Left colon (tissue), 2 donors: Measurements from ENCODE around the gene PLD5. TPM values are rescaled to one million over a fixed set of nuclear protein-coding genes. Genes with fewer than 3 reads are reported as not detected.
"Not testable (repeated sequence)": the region's sequence is repeated elsewhere in the genome, so short reads cannot be mapped to it uniquely, and the experiment has no call there.

Source experiments
- ATAC-seq: fragments of 200-7000 bp; cut with Tn5 transposase; one replicate; pipeline ENCODE4 v1.9.1; 2020; ENCODE audit warnings: mild to moderate bottlenecking, moderate library complexity
- DNase-seq, 2 donors: peaks; one replicate each; pipeline ENCODE4 v3.0.0-alpha.2; 2020
- intact Hi-C, 2 donors: fragments of 100-400 bp; cut with DNase I in 1 of 2; cut with micrococcal nuclease in 1 of 2; formaldehyde crosslinking; loops; one replicate each; pipeline versions ENCODE4 v1.11.2 to v1.14.0; 2022; cut with DNase I, micrococcal nuclease
- total RNA-seq, 2 donors: library from RNA; stranded (reverse); fragmentation: NEBNext Ultra II Directional; extraction: Animal tissue kit (Norgen Biotek cat#: 25700); gene quantifications; one replicate each; pipeline ENCODE4 v1.2.1, GENCODE V29; 2021
- donor health status: DM: no; HTN: no; CAD: no.
- donor health status: DM: yes; HTN: yes; CAD: no.

The PLD5 gene
- total RNA-seq, 2 donors from 2014 or later: 0.47 TPM; not detected in 1

DNA sequence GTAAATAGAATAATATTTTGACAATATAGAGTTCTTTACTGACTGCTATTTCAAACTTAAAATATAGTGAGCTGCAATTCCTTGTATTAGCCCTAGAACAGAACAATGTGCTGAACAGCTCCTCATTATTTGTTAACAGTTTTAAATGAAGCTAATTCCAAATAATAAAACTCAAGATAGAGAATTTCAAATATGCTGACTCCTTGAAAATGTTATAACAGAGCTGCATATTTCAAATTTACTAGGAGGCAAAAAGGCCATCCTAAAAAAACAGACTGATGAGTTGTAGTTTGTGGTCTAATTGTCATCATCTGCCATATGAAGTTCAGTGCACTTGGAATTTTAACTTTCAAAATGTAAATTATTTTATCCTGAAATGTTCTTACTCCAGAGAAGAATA is 197.1 kb downstream of the PLD5 start:
- DNase-seq, intact Hi-C loops, ATAC-seq: not testable (repeated sequence)

DNA sequence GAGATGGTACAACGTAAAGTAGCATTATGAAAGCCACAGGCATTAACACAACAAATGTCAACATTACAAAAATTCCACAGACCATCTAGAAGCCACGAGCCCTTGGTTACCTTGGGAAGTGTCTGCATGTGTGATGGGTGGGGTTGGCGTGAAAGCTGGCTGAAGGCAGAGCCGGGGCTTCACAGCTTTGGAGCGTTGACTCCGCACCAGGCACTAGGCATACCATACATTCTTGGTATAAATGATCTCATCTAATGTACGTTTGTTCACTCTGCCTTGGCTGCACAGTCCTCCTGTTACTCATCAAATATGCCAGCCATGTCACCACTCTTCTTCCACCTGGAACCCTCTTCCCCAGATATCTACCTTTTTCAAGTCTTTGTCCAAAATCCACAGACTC is 202.5 kb downstream of the PLD5 start:
- intact Hi-C loops, ATAC-seq, DNase-seq: not testable (repeated sequence)

DNA sequence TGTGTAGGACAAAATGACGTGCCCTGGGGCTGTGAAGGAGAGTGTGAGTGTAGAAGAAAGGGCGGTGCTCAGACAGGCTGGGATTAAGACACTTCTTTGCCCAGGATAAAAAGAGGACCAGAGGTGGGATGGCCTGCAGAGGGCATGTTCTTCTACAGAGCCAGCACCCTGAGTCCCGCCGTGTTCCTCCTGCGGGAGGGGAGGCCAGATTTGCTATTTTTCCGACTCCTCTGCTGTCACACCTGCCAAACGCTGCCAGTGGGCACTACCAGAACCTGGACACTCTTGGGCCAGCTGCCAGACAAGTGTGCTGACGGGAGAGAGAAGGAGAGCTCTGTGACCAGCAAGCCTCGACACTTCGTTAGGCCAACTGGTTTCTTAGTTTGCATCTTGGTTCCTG is 206.4 kb downstream of the PLD5 start:
- ATAC-seq: no peak
- no peak for DNase-seq
- intact Hi-C loops: no loop called here

DNA sequence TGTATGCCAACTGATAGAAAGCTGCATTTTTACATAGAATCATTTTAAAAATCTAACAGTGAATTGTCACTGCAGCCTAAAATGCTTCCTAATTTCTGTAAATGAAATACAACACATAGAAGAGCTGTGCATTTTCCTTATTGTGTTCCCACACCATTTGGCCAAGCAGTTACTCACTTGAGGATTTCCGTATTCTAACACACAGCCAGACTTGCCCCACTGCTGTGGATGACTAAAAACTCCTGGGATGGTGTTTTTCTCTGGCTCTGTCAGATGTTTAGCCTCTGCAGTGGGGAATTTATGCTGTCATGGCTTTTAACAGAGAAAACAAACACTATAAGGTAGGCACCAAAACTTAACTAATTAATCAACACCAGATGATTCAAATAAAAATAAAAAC is 209.6 kb downstream of the PLD5 start:
- ATAC-seq, DNase-seq, intact Hi-C loops: not testable (repeated sequence)

DNA sequence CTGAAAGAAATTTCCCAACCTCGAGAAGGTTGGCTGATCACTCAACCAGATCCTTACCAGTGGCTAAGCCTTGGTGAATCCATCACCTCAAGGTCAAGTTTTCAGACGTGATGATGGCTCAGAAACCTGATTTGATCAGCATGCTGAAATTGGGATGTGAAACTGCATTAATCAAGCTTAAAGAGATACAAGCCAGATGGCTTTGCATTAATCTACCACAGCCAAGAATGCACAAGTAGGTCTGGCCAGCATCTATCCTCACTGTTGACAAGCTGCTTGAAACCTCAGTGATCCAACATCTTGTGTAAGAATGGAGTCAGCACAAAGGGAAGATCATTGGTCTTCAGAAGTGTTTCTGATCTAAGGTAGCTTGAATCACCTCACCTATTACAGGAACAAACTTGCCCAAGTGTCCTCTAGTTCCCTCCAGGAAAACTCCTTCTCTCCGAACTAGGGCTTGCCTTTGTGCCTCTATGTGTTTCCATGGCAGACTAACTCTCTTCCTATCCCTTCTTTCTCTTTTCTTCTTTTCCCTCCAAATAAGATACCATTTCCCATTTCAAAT is 210.3 kb downstream of the PLD5 start:
- intact Hi-C loops, ATAC-seq, DNase-seq: not testable (repeated sequence)

DNA sequence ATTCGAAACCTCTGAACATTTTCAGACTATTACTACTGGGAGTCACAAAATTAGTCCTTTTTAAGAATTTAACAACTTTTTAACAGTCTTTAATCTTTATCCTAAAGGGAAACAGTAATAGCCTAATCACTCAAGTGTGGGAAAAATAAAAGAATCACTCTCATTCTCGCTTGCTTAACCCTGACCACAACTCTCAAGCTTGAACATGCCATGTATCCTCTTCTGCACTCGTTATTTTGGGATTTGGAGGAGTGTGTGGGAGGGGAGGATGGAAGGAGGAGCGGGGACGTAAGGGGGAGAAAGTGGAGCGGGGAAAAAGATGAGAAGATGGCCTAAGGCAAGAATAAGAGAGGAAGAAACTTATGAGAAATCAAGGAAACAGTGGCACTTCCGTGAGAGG is 215.8 kb downstream of the PLD5 start:
- ATAC-seq, DNase-seq, intact Hi-C loops: not testable (repeated sequence)

DNA sequence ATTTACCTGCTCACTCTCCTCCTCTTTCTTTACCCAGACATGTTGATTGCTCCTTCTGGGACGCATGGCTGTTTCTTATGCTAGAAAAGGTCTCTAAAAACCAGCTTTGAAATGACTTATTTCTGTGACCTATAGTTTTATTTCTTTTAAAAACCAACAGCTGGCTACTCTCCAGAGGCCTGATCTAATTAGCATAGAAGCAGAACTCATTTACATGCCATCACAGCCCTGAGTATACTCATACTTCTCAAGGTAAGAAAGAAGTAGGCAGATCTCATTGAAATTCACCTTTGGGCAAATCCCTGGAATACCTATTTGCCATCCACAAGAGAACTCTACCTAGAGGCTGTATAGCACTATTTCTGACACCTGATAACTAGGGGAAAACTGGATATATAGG is 230.7 kb downstream of the PLD5 start:
- ATAC-seq, intact Hi-C loops, DNase-seq: not testable (repeated sequence)

DNA sequence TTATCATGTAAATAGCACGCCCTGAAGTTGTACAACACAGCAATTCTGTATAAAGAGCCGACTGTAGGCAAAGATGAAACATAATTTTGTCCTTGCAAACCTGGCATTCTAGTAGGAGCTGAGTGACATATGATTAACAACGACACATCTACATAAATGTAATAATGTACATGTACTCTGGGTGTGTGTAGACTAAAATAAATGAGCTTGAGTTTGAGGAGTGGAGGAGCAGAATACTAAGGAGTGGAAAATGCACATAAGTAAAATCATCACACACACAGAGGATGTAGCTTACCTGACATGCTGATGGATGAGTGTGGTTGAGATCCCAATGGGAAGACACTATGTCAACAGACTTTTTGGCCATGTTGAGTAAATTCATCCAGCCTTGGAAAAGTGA is 236.4 kb downstream of the PLD5 start:
- intact Hi-C loops, DNase-seq, ATAC-seq: not testable (repeated sequence)

DNA sequence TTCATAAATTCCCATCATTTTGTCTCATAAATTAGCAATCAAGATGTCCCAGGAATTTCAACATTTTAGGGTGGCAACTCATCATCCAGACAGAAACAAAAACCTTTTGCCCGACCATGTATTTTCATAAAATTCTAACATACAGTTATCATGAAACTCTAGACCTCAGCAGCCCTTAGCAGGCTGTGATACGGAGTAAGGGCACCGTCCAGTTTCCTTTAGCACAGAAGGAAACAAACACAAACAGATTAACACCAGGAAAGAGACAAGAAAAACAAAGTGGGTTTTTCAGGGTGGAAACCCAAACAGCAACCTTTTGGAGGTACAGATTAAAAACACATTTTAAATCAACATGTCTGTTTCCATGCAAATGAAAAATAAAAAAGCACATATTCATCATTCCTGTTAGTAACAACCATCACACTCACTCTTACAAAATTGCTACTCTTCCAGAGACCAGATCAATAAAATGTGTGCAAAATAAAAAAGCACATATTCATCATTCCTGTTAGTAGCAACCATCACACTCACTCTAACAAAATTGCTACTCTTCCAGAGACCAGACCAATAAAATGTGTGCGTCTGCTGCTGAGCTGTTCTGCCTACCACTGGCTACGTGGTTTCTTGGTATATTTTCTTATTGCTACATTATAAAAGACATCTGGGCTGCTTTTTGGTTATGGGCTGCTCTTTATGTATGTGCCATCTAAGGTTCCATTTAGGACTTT is 241.6 kb downstream of the PLD5 start:
- intact Hi-C loops, ATAC-seq, DNase-seq: not testable (repeated sequence)

DNA sequence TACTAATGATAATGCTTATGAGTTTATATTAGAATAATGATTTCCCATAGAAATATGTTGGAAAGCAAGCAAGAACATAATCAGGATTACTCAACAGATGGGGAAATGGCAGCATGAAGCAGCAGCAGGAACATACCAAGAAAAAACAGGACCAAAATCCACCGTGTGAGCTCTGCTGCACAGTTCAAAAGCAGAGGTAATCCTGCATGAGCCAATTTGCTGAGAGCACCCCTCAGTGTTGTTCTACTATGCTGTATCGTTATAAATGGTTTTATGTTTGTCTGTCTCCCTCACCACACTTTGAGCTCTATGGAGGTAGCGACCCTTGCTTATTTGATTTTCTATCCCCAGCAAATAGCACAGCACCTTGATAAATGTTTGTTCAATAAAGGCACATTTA is 246.1 kb downstream of the PLD5 start:
- intact Hi-C loops, DNase-seq, ATAC-seq: not testable (repeated sequence)

DNA sequence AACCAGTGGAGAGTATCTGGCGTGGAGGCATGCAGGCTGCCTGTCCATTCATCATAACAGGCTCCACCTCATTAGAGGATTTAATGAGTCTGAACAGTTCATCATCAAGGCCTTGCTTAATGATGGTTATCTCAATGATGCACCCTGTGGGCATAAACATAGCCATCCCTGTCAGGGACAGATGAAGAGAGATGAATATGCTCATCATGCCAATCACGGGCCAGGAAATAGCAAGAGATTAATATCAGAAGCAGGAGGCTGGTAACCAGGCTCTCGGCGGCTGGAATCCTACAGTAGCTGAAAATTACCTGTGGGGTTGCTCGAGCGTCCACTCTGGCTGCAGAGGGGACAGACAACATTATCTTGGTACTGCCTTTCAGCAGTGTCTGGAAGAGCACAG is 247.7 kb downstream of the PLD5 start:
- DNase-seq, intact Hi-C loops, ATAC-seq: not testable (repeated sequence)

DNA sequence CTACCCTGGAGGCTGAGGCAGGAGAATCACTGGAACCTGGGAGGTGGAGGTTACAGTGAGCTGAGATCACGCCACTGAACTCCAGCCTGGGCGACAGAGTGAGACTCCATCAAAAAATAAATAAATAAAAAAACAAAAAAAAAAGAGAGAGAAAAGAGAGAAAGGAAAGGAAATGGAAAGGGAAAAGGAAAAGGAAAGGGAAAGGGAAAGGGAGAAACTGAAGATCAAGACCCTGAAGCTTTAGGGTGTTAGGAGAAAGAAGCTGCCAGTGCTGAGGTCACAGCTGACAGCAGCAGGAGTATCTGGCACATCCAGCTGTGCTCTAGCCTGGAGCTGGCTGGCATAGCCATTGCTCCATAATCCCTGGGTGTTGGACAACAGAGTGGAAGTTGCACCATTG is 257.5 kb downstream of the PLD5 start:
- intact Hi-C loops, DNase-seq, ATAC-seq: not testable (repeated sequence)

DNA sequence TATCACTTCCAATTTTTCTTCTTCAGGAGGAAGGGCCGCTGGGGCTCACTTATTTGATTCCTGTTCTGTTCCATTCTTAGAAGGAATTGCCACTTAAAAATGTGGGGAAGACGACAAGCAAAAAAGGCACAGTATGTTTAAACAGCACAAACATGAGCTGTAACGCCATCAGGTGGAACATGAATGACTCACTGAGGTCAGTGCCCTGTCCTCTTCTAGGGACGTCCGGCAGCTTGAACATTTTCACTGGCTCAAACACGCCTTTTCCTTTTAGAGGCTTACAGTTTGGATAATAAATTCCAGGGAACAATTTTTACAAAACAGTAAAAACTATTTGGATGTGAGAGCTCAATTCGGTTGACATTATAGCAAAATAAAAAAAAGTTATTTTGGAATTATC is 260.1 kb downstream of the PLD5 start:
- ATAC-seq, intact Hi-C loops, DNase-seq: not testable (repeated sequence)

DNA sequence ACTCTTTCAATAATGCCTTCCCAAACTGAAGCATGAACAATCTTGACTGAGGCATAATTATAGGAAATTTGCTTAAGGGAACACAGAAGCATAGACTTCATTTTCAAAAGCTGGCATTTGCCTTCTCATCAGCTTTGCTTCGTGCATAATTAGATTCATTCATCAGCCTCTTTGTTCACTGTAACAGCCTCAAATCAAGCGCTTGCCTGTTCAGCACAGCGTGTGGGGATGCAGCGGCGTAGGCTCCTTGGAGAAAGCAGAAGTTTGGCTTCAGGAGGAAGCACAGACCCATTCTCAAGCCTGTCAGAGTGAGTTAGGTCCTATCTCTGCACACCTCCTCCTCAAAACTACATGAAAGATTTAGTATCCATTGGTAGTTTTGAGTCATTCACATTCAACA is 279.2 kb downstream of the PLD5 start:
- intact Hi-C loops: no loop called here
- no peak for ATAC-seq
- no peak for DNase-seq

DNA sequence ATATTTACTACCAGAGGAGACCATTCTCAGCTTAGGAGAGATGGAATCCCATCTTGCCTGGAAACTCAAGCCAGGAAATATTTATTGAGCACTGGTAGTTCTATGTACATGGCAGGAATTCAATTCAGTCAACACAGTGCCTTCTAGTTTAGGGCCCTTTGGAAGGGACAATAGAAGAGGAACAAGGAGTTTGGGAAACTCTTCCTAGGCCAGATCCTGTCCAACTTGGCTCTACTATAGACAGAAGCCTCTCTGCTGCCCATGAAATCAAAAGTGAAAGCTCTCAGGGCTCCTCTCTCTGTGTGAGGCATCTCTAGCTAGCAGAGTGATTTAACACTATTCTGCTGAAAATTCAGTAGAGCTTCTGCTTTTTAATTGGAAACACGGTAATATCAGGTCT is 281.0 kb downstream of the PLD5 start:
- DNase-seq: no peak
- no peak for ATAC-seq
- intact Hi-C loops: no loop called here

DNA sequence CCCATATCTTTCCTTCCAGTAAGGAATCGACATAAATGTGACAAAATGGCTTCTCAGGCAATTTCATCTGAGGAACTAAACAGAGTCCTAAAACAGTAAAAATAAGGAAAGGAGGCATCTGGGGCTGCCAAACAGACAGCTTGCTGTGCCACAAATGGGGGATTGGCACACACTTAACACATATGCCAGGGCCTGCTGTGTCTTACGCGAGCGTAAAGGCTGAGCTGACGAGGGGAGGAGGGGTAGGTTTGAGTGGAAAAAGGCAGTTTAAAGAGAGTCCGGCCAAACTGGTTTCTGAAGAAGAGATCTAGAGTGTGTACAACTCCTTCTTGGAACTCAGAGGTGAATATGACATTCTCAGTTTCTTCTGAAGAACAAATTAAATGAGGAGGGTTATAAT is 281.5 kb downstream of the PLD5 start:
- intact Hi-C loops: no loop called here
- DNase-seq: no peak
- no peak for ATAC-seq

DNA sequence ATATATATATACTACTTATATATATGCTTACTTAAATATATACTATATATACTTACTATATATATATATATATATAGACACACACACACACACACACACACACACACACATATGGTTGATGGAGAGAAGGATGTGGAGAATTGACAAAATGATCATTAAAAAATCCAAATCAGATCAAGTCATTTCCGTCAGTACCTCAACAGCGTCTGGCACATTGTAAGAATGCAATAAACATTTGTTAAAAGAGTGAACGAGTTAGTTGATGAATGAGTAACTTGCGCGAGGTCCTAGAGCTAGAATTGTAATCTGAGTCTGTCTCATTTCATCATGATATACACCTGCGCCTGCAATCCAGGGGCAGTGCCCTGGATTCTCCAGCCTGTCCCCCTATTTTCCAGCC is 282.6 kb downstream of the PLD5 start:
- intact Hi-C loops: no loop called here
- DNase-seq (no peak), ATAC-seq (no peak)

DNA sequence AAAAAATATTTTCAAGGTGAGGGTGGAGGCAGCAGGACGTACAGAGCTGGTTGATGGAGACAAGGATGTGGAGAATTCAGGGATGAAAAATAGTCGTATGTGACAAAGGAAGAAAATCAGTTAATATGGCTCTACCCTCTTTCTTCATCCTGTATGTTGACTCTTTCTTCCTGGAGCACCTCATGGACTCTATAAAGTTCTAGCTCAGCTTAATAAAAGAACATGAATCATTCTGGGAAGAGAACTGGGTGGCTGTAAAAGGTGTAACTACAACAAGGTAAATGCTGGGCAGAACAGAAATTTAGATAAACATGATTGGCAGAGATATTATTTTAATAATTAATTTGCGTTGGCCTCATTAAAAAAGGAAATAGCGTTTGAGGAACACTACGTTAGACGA is 283.8 kb downstream of the PLD5 start:
- ATAC-seq (no peak), DNase-seq (no peak)
- intact Hi-C loops: no loop called here

DNA sequence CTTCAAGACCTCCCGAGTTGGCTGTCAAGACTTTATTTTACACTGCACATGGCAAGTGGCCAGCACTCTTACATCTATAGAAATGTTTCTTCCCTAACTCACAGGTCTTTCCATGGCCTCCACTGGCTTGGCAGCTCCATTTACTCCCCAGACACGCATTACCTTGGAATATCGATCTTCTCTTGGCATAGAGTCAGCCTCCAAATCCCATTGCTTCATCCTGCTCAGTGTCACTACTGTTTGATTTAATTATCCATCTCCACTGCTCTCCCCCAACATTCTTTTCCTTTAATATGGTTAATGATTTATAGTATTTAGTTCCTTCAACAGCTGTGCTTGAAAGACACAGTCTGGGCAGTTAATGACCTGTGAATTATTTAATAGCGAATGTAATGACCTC is 284.4 kb downstream of the PLD5 start:
- DNase-seq: no peak
- ATAC-seq: no peak
- intact Hi-C loops: no loop called here

DNA sequence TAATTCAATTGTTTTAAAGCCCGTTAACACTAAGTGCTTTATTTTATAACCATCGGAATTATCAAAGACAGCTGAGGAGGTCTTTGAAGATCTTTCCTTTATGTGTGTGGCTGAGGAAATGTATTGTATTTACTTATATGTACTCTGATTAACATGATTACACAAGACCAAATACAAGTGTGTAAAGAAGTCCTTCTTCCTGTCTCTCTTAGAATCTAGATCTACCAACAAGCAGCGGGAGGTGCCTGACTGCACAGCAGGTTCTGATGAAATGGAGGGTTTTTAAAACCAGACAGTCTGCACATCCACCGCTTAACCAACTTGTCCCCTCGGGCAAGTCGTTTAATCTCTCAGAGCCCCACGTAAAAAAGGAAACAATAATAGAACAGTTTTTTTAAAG is 285.1 kb downstream of the PLD5 start:
- DNase-seq (no peak), ATAC-seq (no peak)
- intact Hi-C loops: no loop called here

DNA sequence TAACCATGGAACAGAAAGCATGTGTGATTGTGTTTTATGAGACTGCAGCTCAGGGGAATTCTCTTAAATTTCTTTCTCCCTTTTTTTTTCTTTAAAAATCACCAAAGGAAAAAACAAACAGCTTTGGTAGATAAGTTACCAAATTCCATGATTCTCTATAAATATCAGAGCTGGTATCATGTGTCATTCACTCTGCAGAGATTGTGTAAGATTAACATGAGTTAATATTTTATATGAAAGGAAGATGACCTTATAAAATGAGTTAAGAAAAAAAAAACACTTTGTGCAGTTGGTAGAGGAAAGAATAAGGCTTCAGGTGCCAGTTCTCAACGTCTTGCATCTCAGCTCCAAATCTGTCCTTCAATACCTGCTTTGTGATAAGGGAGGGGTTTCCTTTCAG is 287.4 kb downstream of the PLD5 start:
- ATAC-seq (no peak), DNase-seq (no peak)
- intact Hi-C loops: no loop called here
